BE2C (cell line): ENCODE data around the gene RTN4R.
A peak's percentile ranks its signal among the peaks of the same experiment; 100 is the strongest.

Experiments
- DNase-seq: peaks from one replicate; pipeline ENCODE4 v3.0.0-alpha.2; 2020
- H3K27me3 ChIP-seq: fragments of 250-450 bp; sonication (Bioruptor Pico); 2 replicates; pipeline ENCODE4 v1.5.1; 2020; ENCODE audit warnings: mild to moderate bottlenecking
- H3K36me3 ChIP-seq: fragments of 250-450 bp; sonication (Bioruptor Pico); 2 replicates; pipeline ENCODE4 v1.5.1; 2020; ENCODE audit warnings: mild to moderate bottlenecking
- H3K4me1 ChIP-seq: fragments of 250-450 bp; sonication (Bioruptor Pico); 2 replicates; pipeline ENCODE4 v1.5.1; 2020
- H3K4me3 ChIP-seq: 2 replicates; pipeline ENCODE4 v1.5.1; 2011; ENCODE audit warnings: low read depth, low read length
- H3K9me3 ChIP-seq: fragments of 250-450 bp; sonication (Bioruptor Pico); 2 replicates; pipeline ENCODE4 v1.5.1; 2020
- TF ChIP-seq, protein P1 (sequence below): IDR thresholded peaks from 2 replicates; pipeline ENCODE4 v1.5.1; 2012; ENCODE audit warnings: mild to moderate bottlenecking, low read depth, low read length

RTN4R gene

DNA sequence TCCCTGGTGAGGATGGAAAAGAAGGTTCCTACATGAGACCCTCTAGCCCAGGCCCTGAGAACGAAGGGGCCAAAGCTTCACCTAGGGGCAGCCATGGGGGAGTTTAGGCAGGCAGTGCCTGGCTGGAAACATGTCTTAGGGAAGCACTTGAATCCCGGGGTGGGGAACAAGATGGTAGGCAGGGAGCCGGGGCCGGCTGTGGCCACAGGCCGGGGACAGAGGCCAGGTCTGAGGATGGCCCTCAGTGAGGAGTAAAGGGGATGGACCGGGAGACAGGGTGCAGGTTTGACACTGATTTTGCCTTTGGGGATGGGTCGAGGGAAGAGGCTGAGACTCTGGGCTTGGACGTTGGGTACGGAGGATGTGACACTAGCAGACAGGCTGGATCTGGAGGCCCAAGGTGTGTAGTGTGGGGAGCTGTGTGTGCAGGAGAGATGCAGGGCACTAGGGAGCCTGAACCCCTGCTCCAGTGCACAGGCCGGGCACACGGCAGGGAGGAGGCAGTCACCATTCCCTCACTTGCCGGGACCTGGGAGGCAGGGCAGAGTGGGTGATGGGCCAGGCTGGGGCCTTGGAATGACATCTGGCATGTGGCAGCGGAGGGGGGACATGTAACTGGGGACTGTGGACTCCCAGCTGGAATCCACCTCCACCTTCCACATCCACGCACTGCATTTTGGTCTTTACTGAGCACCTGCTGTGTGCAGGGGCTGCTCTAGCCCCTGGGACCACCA, 6.1 kb downstream of the RTN4R start:
- TF ChIP-seq, protein P1, sequence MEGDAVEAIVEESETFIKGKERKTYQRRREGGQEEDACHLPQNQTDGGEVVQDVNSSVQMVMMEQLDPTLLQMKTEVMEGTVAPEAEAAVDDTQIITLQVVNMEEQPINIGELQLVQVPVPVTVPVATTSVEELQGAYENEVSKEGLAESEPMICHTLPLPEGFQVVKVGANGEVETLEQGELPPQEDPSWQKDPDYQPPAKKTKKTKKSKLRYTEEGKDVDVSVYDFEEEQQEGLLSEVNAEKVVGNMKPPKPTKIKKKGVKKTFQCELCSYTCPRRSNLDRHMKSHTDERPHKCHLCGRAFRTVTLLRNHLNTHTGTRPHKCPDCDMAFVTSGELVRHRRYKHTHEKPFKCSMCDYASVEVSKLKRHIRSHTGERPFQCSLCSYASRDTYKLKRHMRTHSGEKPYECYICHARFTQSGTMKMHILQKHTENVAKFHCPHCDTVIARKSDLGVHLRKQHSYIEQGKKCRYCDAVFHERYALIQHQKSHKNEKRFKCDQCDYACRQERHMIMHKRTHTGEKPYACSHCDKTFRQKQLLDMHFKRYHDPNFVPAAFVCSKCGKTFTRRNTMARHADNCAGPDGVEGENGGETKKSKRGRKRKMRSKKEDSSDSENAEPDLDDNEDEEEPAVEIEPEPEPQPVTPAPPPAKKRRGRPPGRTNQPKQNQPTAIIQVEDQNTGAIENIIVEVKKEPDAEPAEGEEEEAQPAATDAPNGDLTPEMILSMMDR, result no peak
- H3K9me3 ChIP-seq, result no peaks in the 10 kb centered on the region
- H3K36me3 ChIP-seq, result no peaks in the 10 kb centered on the region
- H3K4me1 ChIP-seq, result 0 out of 2 replicates have a peak, but pooled peaks cover under 1% of the 10 kb centered on the region
- no peaks in the 10 kb centered on the region for H3K27me3 ChIP-seq
- no peak overlapping the region for H3K4me3 ChIP-seq
- no peak for DNase-seq

DNA sequence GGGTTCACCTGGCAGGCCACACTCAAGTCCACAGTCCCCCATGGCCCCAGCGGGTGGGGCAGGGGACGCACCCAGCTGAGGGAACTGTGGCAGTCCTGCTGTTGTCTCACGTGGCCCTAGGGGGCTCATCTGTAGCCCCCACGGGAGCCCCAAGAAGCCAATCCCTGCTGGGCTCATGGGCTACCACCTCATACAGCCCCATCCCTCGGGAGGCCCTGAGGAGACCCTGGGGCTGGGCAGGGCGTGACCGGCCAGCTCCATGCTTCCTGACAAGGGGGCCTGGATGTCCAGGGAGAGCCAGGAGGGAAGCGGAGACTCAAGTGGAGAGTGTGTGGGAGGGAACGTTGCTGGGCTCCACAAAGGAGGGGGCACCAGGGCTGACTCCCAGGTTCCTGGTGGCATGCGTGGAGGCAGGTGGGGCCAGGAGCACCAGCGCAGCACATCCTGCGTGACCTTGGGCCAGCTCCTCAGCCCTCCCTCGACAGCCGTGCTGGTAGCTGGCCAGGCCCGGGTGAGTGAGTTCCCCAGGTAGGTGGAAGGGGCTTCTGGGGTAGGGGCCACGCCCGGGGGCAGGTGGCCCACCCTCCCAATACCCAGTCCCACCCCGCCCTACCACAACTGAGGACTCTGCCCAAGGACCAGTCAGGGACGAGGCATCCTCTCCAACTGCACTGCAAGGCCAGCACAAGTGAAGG, 7.9 kb downstream of the RTN4R start:
- TF ChIP-seq, protein P1, result no peak

DNA sequence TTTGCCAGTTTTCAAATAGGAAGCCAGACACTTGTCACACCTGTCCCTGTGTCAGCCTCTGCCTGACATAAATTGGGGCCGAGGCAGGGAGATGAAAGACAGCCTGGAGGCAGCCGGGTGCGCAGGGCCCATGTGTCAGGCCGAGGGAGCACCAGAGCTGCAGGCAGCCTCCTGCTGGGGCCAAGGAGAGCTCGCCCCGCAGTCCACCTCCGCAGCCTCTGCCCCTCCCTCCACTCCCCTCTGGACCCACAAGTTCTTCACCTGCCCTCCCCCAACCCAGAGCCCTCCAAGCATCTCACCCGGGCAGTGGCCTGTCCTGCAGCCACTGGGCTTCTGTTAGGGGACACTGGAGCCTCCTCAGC, 8.8 kb downstream of the RTN4R start:
- no peak for DNase-seq
- Histone ChIP-seq H3K27me3 (no peaks in the 10 kb centered on the region), H3K4me3 (no peak overlapping the region), H3K4me1 (peaks cover 22% of the 10 kb centered on the region), H3K36me3 (no peaks in the 10 kb centered on the region), H3K9me3 (no peaks in the 10 kb centered on the region)
- TF ChIP-seq, protein P1, result no peak

More for the DNA sequence above, 7.9 kb downstream of the RTN4R start:
- Histone ChIP-seq H3K4me3 (no peak overlapping the region), H3K4me1 (peaks cover 18% of the 10 kb centered on the region), H3K27me3 (no peaks in the 10 kb centered on the region), H3K9me3 (no peaks in the 10 kb centered on the region), H3K36me3 (no peaks in the 10 kb centered on the region)
- no peak for DNase-seq

DNA sequence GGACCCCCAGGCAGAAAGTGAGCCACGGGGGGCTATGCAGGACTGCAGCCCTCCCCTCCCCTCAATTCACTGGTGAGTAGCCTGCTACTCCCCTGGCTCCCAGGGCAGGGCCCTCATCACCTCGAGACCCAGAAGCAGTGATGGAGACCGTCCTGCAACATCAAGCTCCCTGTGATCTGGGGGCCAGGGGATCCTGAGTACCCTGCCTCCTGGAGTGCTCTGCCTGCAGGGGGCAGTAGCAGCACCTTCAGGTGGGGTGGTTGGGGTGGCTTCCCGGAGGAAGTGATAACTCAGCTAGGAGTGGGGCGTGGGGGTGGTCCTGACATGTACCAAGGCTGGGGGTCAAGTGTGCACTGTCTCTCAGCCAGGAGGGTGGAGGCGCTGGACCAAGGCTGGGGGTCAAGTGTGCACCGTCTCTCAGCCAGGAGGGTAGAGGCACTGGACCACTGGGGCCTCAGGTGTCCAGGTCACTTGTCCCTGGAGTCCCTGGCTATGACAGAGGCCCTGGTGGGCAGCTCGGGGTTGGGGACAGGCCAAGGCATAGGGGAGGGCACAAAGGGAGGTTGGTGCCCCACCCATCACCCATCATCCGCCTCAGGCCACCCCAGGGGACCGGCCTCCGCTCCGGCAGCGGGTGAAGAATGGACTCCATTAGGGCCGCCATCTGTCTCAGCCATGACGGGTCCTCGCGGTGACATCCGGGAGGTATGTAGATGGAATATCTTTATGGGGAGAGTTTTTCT, 9.4 kb downstream of the RTN4R start:
- TF ChIP-seq, protein P1, result peak; percentile 43
- H3K36me3 ChIP-seq, result no peaks in the 10 kb centered on the region
- H3K4me3 ChIP-seq, result no peak overlapping the region
- H3K4me1 ChIP-seq, result peaks cover 22% of the 10 kb centered on the region
- no peaks in the 10 kb centered on the region for H3K27me3 ChIP-seq
- no peaks in the 10 kb centered on the region for H3K9me3 ChIP-seq
- DNase-seq, result no peak

DNA sequence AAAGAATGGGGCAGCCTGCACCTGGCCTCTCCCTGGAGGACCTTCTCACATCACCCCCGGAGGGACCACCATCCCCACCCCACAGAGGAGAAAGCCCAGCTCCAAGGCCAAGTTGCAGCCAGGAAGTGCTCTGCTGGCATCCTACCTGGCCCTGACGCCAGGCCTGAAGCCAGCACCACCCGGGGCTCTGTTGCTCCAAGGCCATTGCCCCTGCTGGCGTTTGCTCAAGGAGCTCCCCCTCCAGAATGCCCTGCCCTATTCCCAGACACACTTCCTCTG, 10.2 kb downstream of the RTN4R start:
- TF ChIP-seq, protein P1, result no peak
- Histone ChIP-seq H3K36me3 (no peaks in the 10 kb centered on the region), H3K9me3 (no peaks in the 10 kb centered on the region), H3K4me3 (no peak overlapping the region), H3K4me1 (peaks cover 22% of the 10 kb centered on the region), H3K27me3 (no peaks in the 10 kb centered on the region)
- no peak for DNase-seq
